ENCODE data around the gene TLE3. TPM values are rescaled to one million over a fixed set of nuclear protein-coding genes. Genes with fewer than 3 reads are reported as not detected.

Gene TLE3
- total RNA-seq, 2 donors from 2014 or later: 22.4 to 29.3 TPM

DNA sequence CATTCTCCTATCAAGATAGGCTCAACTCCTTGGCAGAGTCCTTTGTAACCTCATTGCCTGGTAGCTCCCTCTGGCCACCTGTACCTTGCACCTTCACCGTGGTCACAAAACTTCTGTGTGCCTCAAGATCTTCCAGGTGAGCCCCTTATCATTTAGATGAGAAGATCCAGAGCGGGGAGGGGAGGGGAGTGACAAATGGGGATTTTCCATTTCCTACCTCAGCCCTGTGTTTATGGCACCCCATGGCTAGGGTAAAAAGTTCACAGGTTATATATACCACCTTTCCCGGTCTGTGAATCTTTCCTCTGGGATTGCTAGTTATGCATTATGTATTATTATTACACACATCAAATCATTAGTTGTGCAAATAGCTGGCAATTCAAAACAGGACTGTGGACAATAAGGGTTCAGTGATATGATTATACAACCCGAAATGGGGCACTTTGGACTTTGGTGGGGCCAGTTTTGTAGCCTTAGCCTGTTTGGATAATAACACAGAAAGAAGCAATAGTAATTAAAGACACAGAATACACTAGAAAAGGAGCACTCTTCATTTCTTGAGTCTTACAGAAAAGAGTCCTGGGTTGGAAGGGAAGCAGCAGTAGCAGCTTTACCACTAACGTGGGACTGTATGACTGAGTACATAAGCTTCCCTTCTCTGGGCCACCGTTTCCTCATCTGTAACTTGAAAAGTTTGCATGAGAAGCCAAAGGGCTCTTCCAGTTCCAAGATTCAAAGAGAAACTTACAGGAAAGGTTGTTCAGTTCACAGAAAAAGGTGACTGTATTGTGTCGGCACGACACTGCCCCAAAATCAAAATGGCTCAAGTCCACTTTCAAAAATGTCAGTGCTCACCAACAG lies 7.1 kb downstream of the TLE3 start:
- intact Hi-C loops (cut with DNase I): loop anchor here in 1 of 2 donors (10.0 kb wide), 1 partner anchor 356 kb away; no protein-coding TSS in a partner anchor
- no peak for DNase-seq
- ATAC-seq: no peak

DNA sequence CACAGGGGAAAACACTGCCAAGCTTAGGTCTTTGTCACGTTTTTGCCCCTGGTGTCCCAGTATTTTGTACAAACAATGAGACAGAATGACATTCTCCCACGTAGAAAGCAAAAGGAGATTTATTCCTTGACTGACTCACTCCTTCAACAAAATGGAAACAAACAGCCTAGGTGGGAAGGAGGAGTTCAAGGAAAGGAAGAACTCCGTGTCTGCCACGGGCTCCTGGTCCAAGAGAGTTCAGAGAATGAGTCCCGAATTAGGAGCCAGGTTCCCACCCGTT lies 8.1 kb downstream of the TLE3 start:
- DNase-seq (no peak), ATAC-seq (no peak)
- intact Hi-C loops (cut with DNase I): no loop called here

DNA sequence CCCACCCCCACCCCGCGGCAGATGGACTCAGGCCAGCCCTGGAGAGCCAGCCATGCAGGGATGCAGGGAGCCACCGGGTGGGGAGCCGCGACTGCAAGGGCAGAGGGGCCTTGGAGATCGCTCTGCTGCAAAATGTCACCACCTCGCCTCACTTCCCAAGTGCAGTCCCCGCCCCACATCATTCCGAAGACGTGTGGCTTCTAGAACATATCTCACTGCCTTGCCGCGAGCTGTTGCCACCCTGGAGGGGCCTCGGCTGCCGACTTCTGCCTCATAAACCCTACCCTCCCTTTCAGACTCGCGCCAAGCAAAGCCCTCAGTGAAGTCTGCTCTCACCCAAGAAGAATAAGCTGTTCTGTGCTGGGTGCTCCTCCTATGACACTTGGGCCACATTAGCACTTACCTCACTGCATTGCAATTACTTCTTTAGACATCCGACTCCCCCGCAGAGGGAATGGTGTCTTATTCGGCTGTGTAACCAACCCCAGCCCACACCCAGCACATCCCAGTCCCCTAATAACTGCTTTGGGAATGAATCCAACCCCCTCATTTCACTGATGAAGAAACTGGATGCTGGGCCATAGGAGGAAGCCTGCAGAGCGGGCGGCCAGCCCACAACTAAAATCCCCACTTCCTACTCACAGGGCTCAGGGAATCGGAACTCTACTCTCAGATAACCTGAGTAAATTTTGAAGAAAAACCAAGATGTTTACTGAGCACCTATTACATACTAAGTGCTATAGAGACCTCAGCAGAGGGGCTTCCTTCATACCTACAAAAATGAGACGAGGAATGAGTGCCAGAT lies 8.6 kb downstream of the TLE3 start:
- peak; percentile 55 to 76 for ATAC-seq
- intact Hi-C loops (cut with DNase I): no loop called here
- peak; percentile 46 for DNase-seq

DNA sequence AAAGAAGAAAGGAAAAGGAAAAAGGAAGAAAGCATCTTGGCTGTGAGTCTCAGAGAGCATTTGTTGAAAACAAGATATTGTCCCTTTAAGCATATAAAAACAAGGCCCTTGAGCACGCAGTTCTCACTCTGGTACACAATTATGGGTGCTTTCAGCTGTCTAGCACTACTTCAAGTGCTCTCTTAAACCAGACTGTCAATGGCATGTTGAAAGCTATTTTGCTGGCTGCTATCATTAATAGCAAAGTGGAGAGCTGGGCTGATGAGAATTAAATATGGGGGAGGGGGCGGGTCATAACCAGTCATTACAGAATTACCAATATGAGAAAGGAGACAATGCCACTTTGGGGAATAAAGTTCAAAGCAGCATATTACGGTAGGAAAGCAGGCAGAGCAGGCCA lies 9.3 kb downstream of the TLE3 start:
- intact Hi-C loops (cut with DNase I): no loop called here
- ATAC-seq (peak; percentile 65 to 80), DNase-seq (no peak)

DNA sequence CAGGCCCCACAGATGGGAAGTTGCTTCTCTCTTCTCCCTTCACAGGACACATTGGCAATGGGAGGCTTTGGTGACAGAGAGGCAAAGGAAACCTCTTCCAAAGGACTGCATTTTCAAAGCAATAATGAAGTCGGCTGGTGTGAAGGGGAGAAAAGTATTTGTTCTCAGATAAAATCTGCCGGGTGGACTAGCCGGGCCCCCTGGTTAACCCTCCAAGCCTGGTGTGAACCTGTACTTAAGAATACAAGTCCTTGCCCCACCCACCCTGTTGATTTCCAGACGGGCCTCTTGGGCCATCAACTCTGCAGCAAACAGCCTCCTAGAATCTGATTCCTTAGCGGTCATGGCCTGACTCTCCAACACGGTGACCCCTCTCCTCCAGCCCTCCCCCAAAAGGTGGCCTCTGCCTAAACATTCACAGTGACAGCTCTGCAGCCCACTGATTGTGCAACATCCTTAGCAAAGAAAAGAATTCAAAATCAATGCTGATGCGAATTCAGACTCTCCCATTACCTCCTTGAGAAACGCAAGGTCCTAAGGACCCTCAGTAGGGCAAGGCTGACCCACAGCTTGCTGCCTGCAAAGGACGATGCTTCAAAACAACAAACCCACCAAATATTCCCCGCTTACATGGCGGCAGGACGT lies 9.9 kb downstream of the TLE3 start:
- ATAC-seq (no peak), DNase-seq (no peak)
- intact Hi-C loops (cut with DNase I): no loop called here

DNA sequence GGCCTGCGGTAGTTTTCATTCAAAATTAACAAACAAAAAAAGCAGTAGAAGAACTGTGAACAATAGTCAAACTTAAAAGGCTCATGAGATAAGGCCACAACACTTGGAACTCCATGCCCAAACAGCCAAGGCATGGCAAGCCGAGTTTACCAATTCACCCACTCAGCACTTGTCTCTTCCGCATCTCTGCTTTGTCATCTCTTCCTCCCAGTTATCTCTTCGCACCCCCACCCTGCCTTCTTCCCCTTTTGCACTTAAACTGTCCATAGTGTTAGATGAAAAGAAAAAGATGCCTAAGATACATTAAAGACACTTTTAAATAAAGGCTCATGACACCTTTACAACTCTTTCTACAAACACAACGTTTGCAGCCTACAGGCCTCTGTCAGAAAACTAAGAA lies 11.1 kb downstream of the TLE3 start:
- intact Hi-C loops (cut with DNase I): no loop called here
- DNase-seq (no peak), ATAC-seq (no peak)

DNA sequence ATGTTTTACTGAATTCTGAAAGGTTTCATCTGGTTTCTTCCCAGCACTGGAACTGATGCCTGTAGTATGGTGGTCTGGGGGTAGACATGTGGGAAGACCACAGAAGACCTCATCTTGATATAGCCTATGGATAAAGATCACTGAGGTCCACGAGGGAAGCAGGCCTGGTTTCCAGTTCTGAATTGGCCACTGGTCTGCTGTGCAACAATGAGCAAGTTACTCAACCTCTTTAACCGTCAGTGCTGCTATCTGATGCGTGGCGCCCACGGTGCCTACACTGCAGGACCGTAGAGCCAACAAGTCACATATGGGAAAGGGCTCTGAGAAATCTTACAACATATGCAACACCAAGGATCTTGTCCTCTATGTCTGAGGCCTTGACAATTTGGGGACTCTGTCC lies 13.3 kb downstream of the TLE3 start:
- intact Hi-C loops (cut with DNase I): no loop called here
- ATAC-seq: no peak
- no peak for DNase-seq

DNA sequence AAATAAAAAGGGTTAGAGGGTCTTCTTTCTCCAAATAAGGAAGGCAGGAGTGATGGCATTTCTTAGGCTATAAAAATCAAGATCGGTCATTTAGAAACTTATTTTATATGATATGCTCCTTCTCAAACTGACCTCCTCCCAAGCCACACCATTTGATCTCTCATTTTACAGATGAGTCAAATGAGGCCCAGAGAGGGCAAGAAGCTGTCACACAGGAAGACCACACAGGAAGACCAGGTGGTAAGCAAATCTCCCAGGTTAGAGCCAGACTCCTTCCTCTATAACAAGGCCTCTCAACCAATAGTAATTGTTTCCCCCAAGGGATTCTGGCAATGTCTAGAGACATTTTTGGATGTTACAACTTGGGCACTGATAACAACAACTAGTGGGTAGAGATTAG lies 13.8 kb downstream of the TLE3 start:
- DNase-seq (no peak), ATAC-seq (no peak)
- intact Hi-C loops (cut with DNase I): no loop called here

DNA sequence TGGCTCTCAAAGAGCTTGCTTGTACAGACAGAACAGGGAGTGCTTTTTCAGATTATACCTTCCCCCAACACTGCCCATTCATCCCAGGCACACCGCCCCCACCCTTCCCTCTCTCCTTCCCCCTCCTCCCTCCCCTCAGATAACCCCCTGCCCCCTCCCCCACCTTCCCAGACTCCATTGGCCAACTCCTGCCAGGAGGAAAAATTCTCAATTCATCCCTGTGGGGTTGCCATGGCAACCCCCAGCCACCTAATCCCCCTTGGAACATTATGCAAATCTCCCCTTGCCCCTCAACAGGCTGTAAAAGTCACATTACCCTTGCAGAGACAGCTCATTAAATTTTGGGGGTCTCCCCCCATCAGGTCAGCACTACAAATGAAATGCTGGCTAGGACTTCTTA lies 14.3 kb downstream of the TLE3 start:
- DNase-seq: no peak
- ATAC-seq: no peak
- intact Hi-C loops (cut with DNase I): no loop called here

DNA sequence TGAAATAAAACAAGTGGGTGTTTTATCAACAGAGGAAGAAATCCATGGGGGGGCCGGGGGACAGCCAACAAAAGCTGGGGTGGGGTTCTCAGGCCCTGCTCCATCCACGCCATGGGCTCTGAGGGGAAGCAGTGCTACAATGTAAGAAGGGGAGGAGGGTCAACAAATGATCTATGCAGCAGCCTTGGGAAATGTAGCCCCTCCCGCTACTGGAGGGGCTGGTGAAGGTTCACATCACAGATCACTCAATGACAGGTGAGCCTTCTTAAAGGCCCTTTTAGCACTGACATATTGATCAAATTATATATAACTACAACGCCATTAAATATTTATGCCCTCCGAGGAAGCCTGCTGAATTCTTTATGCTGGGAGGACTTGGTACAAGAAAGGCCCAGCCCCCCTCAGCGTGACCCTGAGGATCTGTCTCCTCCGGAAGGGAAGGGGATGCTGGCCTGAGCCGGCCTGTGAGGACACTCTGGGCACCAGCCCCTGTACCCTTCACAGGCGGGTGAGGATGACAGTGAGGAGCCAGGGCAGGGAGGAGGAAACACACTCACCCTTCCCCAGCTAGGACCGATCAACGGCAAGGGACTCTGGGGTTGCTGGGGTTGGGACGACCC lies 15.3 kb downstream of the TLE3 start:
- no peak for DNase-seq
- ATAC-seq: no peak
- intact Hi-C loops (cut with DNase I): no loop called here

DNA sequence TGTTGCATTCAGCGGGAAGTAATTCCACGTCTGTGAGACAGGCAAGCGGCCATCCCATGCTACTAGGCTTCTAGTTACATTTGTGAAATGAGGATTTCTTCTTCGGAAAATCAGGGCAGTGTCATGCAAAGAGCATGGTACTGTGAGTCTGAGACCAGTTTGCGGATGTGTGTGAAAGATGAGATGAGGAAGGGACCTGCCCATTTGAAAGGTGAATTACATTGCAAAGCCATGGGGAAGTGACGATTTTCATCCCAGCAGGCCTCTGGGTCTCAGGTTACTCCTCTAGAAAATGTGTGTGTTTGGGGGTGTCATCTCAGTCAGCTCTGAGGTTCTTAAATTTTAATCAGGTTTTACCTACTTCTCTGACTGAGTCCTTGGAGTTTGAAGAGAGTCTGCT lies 16.1 kb downstream of the TLE3 start:
- no peak for DNase-seq
- intact Hi-C loops (cut with DNase I): no loop called here
- no peak for ATAC-seq

DNA sequence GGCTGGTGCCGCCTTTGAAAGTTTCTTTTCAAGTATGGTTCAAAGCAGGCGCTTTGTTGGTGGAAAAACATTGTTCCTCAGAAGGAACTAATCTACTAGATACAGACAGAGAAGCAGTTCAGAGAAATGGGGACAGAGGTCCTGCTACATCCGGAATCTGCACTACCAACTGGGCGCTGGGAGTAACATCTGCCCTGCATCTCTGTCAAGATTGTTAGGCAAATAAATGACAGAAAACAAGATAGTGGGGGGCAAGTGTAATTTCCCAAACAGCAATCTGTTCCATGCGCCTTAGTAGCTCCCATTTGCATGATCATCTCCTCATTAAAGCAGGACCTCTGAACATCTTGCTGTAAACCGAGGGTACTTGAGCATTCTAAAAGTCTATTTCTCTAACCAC lies 17.4 kb downstream of the TLE3 start:
- DNase-seq: no peak
- intact Hi-C loops (cut with DNase I): no loop called here
- no peak for ATAC-seq

DNA sequence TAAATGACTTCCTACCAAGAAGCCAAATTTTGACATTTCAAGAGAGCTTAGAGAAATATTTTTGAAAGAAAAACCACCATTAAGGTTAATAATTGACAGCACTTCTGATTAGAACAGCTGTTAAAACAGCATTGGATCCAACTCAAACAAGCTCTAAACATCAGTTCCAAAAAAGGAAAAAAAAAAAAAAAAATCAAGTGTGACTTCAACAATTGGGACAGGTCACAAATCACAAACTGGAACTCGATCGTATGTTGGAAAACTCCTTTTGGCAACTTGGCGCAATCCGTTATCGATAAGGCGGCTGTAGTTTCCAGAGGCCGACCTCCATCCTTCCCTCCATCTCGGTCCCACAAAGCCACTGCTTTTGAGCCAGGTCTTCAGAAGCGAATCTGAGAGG lies 17.8 kb downstream of the TLE3 start:
- DNase-seq (no peak), ATAC-seq (no peak)
- intact Hi-C loops (cut with DNase I): no loop called here

DNA sequence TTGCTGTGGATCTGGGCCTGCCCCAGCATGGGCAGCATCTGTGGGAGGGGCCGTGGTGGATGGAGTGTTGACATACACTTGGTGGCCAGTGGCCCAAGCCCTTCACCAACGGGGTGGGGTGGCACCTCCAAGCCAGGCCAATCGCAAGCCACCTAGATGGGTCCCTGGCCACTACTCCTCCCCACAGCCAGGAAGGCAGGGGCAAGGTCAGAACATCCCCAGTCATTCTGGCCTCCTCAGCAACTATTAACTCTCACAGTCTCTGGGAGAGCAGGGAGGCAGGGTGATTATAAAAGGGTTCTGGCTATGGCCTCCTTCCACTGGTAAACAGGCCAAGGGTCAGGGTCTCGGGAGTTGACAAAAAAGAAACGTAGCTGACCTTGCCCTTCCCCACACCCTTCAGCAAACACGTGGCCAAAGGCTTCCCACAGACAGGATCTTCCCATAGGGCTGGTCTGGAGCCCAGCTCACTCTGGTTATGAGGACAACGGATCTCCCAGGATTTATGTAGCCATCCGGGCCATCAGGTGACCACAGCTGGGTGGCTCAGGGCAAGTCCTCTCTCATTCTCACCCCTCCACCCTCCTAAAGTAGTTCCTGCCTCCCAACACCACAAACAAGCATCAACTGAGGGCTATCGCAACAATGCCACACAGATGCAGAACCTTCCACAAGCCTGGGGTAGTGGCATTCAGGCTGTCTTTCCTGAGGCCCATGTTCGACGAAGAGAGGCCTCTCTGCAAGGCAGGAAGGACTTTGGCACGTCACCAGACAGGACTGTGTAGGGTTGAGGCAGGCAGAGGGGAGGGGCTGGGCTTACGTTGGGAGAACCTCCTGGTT lies 18.9 kb downstream of the TLE3 start:
- ATAC-seq (no peak), DNase-seq (no peak)
- intact Hi-C loops (cut with DNase I): no loop called here

DNA sequence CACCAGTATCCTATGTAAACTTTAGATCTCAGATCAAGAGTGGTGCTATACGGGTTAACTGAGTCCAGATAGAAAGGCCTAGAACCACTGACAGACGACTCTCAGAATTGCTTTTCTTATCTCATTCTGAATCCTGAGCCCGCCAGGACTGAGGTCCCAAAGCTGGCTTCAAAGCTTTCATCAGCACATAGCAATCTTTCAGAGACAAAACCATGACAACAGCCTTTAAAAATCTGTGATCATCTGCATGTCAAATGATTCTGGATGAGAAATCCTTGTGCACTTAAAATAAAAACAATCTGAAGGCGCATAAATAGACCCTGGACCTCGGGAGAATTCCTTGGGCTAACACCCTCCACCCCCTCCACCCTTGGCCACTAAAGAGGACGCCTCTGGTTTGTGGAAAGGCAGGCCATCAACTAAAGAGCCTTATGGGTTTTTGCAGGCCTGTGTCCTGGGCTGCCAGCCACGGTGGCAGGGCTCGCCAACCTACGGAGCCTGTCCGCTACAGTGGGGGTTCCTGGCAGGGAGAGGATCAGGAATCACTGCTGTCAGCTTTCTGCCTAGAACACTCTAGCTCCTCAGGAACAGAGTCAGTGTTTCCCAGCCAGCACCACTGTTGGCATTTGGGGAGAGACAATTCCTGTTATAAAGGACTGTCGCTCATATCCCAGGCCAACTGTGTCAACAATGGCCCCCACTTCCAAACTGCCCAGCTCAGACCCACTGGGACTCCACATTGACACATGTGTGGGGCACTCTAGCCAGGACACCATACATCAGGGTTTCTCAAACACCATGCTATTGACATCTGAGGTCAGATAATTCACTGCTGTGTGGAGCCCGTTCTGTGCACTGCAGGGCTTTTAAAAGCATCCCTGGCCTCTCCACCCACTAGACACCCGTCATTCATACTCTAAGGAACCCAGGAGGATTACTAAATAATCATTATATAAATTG lies 20.2 kb downstream of the TLE3 start:
- no peak for DNase-seq

DNA sequence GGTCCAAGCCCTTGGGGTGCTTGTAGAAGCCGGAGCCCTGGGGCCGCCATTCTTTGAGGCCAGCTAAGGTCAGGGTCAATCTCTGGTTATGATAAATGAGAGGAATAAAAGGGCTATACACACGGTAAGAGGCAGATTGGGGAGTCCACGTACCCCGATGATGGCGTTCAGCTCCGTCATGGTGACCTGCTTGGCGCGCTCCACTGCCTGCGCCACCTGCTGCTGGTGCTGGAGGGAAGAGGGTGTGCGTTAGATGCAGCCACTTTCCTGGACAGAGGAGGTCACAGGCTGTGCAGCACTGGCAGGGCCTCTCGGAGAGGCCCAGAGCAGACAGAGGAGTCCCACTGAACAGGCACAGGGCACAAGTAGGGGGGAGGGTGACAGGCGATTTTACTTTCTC lies 23.3 kb downstream of the TLE3 start:
- intact Hi-C loops (cut with DNase I): no loop called here
- no peak for ATAC-seq
- no peak for DNase-seq

More for the DNA sequence above, 20.2 kb downstream of the TLE3 start:
- intact Hi-C loops (cut with DNase I): no loop called here
- ATAC-seq: peak; percentile 59 to 64

DNA sequence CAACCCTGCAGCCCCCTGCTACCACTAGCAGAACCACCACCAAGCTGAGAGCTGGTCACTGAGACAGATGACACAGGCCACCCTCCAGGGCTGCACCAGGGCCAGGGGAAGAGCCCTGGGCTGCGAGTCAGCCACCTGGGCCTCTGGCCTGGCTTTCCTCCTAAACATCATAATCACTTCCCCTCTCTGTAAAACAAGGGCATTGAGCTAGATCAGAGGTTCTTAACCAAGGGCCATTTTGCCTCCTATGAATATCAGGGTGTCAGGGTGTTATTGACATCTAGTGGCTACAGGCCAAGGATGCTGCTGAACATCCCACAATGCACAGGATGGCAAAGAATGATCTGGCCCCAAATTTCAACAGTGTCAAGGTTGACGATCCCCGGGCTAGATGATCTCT lies 25.2 kb downstream of the TLE3 start:
- intact Hi-C loops (cut with DNase I): no loop called here
- DNase-seq: no peak
- no peak for ATAC-seq

DNA sequence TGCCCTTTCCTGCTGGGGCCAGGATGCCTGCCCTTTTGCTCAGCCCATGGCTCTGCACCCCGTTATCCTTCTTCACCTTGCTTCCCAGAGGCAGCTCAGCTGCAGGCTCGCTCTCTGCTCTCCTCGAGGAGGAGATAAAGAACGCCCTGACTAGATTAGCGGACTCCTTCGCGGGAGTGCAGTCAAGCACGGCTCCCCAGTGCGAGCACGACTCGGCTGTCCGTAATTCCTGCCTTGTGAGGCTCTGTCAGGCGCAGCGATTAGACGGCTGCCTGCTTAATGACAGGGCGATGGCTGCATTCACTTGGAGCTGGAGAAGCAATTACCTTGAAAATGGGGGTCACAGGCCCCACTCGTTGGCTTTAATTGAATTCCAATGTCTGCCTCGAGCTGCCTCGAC lies 25.9 kb downstream of the TLE3 start:
- no peak for DNase-seq
- ATAC-seq: no peak
- intact Hi-C loops (cut with DNase I): no loop called here

Measured in left cardiac atrium (tissue), 4 donors.